ENCODE measurements around the gene CCSER1.

GRCh38 chr4:90977726-90978125 lies 850.5 kb downstream of the CCSER1 start:
- TF ChIP-seq POLR2A (IDR thresholded peaks at IDR 0.05) (no peak), CTCF (IDR thresholded peaks at IDR 0.05) (no peak), POLR2AphosphoS5 (IDR thresholded peaks at IDR 0.05) (no peak), EP300 (IDR thresholded peaks at IDR 0.05; ENCODE audit: low read depth) (no peak)
